HepG2 (cell line): ENCODE data around the gene CYP27B1. TPM values are rescaled to one million over a fixed set of nuclear protein-coding genes. Genes with fewer than 3 reads are reported as not detected.

Source experiments
- ARNT2 ChIP-seq: sonication (generic); formaldehyde crosslinking; IDR thresholded peaks from 2 replicates; pipeline ENCODE4 v1.8.0; 2022; ENCODE audit warnings: mild to moderate bottlenecking, low read depth, missing genetic modification reagents, moderate library complexity
- CENPX ChIP-seq: sonication (generic); formaldehyde crosslinking; IDR thresholded peaks from 2 replicates; pipeline ENCODE4 v1.9.0; 2021; ENCODE audit warnings: mild to moderate bottlenecking, missing genetic modification reagents, moderate library complexity
- CREBL2 ChIP-seq: sonication (generic); formaldehyde crosslinking; IDR thresholded peaks from 2 replicates; pipeline ENCODE4 v1.8.1; 2023; ENCODE audit warnings: missing genetic modification reagents, mild to moderate bottlenecking, borderline replicate concordance
- MAFF ChIP-seq: IDR thresholded peaks from 2 replicates; pipeline ENCODE4 v1.6.1; 2011; ENCODE audit warnings: low read depth, low read length, improper control_type of control experiment
- MNT ChIP-seq: fragments of 450-650 bp; IDR thresholded peaks from 2 replicates; pipeline ENCODE4 v1.6.1; 2016
- NR2F6 ChIP-seq, 2 experiments: IDR thresholded peaks; 2 replicates each; pipeline ENCODE4 v1.6.1; 2016; ENCODE audit warnings: antibody characterized with exemption in 1 of 2, mild to moderate bottlenecking in 1 of 2
- PREB ChIP-seq: sonication (generic); formaldehyde crosslinking; IDR thresholded peaks from 2 replicates; pipeline ENCODE4 v1.4.0; 2020; ENCODE audit warnings: missing genetic modification reagents
- RNF219 ChIP-seq: sonication (generic); formaldehyde crosslinking; IDR thresholded peaks from 2 replicates; pipeline ENCODE4 v1.5.0; 2020; ENCODE audit warnings: mild to moderate bottlenecking, missing genetic modification reagents
- SAFB2 ChIP-seq: sonication (generic); formaldehyde crosslinking; IDR thresholded peaks from 2 replicates; pipeline ENCODE4 v1.5.1; 2020; ENCODE audit warnings: missing genetic modification reagents, low read depth, mild to moderate bottlenecking, borderline replicate concordance
- SMAD9 ChIP-seq: sonication (generic); formaldehyde crosslinking; IDR thresholded peaks from 2 replicates; pipeline ENCODE4 v1.5.1; 2020; ENCODE audit warnings: mild to moderate bottlenecking, missing genetic modification reagents
- THAP8 ChIP-seq: sonication (generic); formaldehyde crosslinking; IDR thresholded peaks from 2 replicates; pipeline ENCODE4 v1.5.1; 2020; ENCODE audit warnings: missing genetic modification reagents, mild to moderate bottlenecking, borderline replicate concordance
- ZBTB42 ChIP-seq: sonication (generic); formaldehyde crosslinking; IDR thresholded peaks from 2 replicates; pipeline ENCODE4 v1.5.0; 2020; ENCODE audit warnings: mild to moderate bottlenecking, missing genetic modification reagents
- ZNF224 ChIP-seq: sonication (generic); formaldehyde crosslinking; IDR thresholded peaks from 2 replicates; pipeline ENCODE4 v1.5.0; 2020; ENCODE audit warnings: mild to moderate bottlenecking, missing genetic modification reagents
- ZNF652 ChIP-seq: IDR thresholded peaks from 2 replicates; pipeline ENCODE4 v1.6.1; 2016; ENCODE audit warnings: low read depth, borderline replicate concordance
- ZNF878 ChIP-seq: sonication (generic); formaldehyde crosslinking; IDR thresholded peaks from 2 replicates; pipeline ENCODE4 v1.8.1; 2023; ENCODE audit warnings: mild to moderate bottlenecking, missing genetic modification reagents, moderate library complexity
- polyA plus RNA-seq, 8 experiments: library from polyadenylated mRNA; depleted of rRNA in 3 of 8; stranded (reverse) in 7 of 8; unstranded in 1 of 8; fragments of >200 nt; fragmentation: Illumina TruSeq in 4 of 8; extraction: Trizol in 4 of 8; gene quantifications; 2 replicates each; pipeline versions ENCODE4 v1.2.1 to v1.2.3, GENCODE V29; 2011 to 2016; ENCODE audit warnings: low read depth in 4 of 8, missing spikeins in 1 of 8, mixed read lengths in 1 of 8; ENCODE audit not compliant: insufficient read depth in 1 of 8
- total RNA-seq, 5 experiments: library from RNA; depleted of rRNA; stranded (reverse); fragments of >200 nt; fragmentation: Illumina TruSeq; extraction: Trizol; gene quantifications; 2 replicates each; pipeline ENCODE4 v1.2.3, GENCODE V29; 2016; ENCODE audit warnings: low read depth in 1 of 5
- TF ChIP-seq, protein P1 (sequence below): sonication (generic); formaldehyde crosslinking; IDR thresholded peaks from 2 replicates; pipeline ENCODE4 v1.9.0; 2021; ENCODE audit warnings: missing genetic modification reagents, borderline replicate concordance
- TF ChIP-seq, protein P2 (sequence below), 2 experiments: sonication (generic) in 1 of 2; formaldehyde crosslinking in 1 of 2; IDR thresholded peaks; 2 replicates each; pipeline versions ENCODE4 v1.5.1 to v1.6.1; 2011 to 2020; ENCODE audit warnings: borderline replicate concordance in 1 of 2, low read depth in 1 of 2, low read length in 1 of 2, mild to moderate bottlenecking in 1 of 2, missing genetic modification reagents in 1 of 2, moderate library complexity in 1 of 2

Gene CYP27B1
- total and polyA plus RNA-seq, 2 of the 13 experiments (the other 11 are each of a cell fraction or from before 2014, with no cell fraction given) = 2.3 to 3.0 TPM

- TF ChIP-seq, protein P1, sequence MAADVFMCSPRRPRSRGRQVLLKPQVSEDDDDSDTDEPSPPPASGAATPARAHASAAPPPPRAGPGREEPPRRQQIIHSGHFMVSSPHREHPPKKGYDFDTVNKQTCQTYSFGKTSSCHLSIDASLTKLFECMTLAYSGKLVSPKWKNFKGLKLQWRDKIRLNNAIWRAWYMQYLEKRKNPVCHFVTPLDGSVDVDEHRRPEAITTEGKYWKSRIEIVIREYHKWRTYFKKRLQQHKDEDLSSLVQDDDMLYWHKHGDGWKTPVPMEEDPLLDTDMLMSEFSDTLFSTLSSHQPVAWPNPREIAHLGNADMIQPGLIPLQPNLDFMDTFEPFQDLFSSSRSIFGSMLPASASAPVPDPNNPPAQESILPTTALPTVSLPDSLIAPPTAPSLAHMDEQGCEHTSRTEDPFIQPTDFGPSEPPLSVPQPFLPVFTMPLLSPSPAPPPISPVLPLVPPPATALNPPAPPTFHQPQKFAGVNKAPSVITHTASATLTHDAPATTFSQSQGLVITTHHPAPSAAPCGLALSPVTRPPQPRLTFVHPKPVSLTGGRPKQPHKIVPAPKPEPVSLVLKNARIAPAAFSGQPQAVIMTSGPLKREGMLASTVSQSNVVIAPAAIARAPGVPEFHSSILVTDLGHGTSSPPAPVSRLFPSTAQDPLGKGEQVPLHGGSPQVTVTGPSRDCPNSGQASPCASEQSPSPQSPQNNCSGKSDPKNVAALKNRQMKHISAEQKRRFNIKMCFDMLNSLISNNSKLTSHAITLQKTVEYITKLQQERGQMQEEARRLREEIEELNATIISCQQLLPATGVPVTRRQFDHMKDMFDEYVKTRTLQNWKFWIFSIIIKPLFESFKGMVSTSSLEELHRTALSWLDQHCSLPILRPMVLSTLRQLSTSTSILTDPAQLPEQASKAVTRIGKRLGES = no peak
- TF ChIP-seq PREB (CRISPR knock-in tag) (no peak), THAP8 (no peak), RNF219 (CRISPR knock-in tag) (no peak), CREBL2 (CRISPR knock-in tag) (no peak), MNT (no peak), SAFB2 (CRISPR knock-in tag) (no peak), NR2F6 (IDR thresholded peaks at IDR 0.05) (no peak), NR2F6 (CRISPR knock-in tag; IDR thresholded peaks at IDR 0.05) (no peak), CENPX (CRISPR knock-in tag) (no peak), ZNF878 (no peak), ZNF652 (CRISPR knock-in tag) (no peak), ZBTB42 (peak; percentile 75; the same call in 1 of the 2 replicates), ZNF224 (CRISPR knock-in tag) (no peak), MAFF (no peak), ARNT2 (CRISPR knock-in tag) (0 out of 2 replicates have a peak, but pooled peaks have one; percentile 38), SMAD9 (CRISPR knock-in tag) (no peak)
- TF ChIP-seq, protein P2, sequence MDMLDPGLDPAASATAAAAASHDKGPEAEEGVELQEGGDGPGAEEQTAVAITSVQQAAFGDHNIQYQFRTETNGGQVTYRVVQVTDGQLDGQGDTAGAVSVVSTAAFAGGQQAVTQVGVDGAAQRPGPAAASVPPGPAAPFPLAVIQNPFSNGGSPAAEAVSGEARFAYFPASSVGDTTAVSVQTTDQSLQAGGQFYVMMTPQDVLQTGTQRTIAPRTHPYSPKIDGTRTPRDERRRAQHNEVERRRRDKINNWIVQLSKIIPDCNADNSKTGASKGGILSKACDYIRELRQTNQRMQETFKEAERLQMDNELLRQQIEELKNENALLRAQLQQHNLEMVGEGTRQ (IDR thresholded peaks at IDR 0.05; ENCODE audit: low read depth, low read length) = no peak
- TF ChIP-seq, protein P2 (CRISPR knock-in tag; IDR thresholded peaks at IDR 0.05; ENCODE audit: borderline replicate concordance) = no peak
Observed at GRCh38 chr12:57765003-57765697, 1.7 kb downstream of the CYP27B1 start (continued).
